ENCODE results near the gene ZFYVE9. TPM values are rescaled to one million over a fixed set of nuclear protein-coding genes. Genes with fewer than 3 reads are reported as not detected.

The ZFYVE9 gene
- total RNA-seq, 1 donor from 2014 or later = 4.0 TPM

DNA sequence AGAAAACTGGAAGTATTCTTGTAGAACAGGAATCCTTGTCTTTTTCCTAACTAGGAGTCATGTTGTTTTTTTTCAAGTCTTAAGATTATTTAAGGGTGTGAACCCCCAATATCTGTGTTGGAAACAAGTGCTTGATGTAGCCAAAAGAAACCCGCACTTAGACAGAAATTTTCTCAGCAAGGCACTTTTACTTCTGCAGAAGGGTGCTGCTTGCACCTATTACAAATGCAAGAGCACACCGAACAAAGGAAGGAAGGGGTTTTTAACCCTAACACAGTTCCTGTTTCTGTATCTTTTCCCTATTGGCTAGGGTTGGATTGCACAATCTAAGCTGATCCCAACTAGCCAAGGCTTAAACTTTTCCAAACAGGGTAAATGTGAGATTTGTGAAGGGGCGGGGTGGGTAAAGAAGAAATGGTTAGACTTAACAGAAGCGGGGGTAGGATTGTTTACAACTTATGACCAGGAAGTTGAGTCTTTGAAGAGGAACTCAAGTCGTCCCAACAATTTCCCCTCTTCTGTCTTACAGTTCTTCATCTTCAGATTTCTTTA lies 75.1 kb downstream of the ZFYVE9 start:
- Mint-ChIP-seq H3K36me3 (ENCODE audit: low read depth) (peaks cover 7% of the 10 kb centered on the region), H3K27me3 (ENCODE audit: low read depth) (no peaks in the 10 kb centered on the region), H3K9me3 (peaks cover 37% of the 10 kb centered on the region), H3K4me1 (ENCODE audit: low read depth) (no peaks in the 10 kb centered on the region), H3K27ac (no peak overlapping the region), H3K4me3 (ENCODE audit: low read depth) (no peak overlapping the region)
- DNase-seq (ENCODE audit: low spot score) = no peak
- intact Hi-C loops (cut with micrococcal nuclease) = no loop called here

DNA sequence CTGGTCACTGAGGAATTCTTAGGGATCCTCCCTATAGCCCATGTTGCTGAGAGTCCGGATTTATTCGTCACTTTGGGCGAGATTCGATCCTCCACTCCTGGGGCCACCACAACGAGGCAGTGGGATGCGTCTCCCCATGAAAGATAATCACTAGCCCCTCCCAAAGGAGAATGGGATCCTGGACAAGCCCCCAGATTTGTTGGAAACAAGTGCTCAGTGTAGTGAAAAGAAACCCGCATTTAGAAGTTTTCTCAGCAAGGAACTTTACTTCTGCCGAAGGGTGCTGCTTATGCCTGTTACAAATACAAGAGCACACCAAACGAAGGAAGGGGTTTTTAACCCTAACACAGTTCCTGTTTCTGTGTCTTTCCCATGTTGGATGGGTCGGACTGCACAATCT lies 83.3 kb downstream of the ZFYVE9 start:
- no peak for DNase-seq (ENCODE audit: low spot score)
- intact Hi-C loops (cut with micrococcal nuclease) = no loop called here
- H3K9me3 Mint-ChIP-seq = peaks cover 15% of the 10 kb centered on the region
- H3K4me3 Mint-ChIP-seq (ENCODE audit: low read depth) = no peak overlapping the region
- no peaks in the 10 kb centered on the region for H3K36me3 Mint-ChIP-seq (ENCODE audit: low read depth)
- H3K27ac Mint-ChIP-seq = no peak overlapping the region
- H3K27me3 Mint-ChIP-seq (ENCODE audit: low read depth) = no peaks in the 10 kb centered on the region
- H3K4me1 Mint-ChIP-seq (ENCODE audit: low read depth) = no peaks in the 10 kb centered on the region

- Mint-ChIP-seq H3K9me3 (peaks cover 15% of the 10 kb centered on the region), H3K36me3 (ENCODE audit: low read depth) (no peaks in the 10 kb centered on the region), H3K4me1 (ENCODE audit: low read depth) (no peaks in the 10 kb centered on the region), H3K27me3 (ENCODE audit: low read depth) (peaks cover 4% of the 10 kb centered on the region), H3K27ac (no peak overlapping the region), H3K4me3 (ENCODE audit: low read depth) (no peak overlapping the region)
- no peak for DNase-seq (ENCODE audit: low spot score)
- intact Hi-C loops (cut with micrococcal nuclease) = no loop called here
Measured at GRCh38 chr1:52229494-52229893, 87.6 kb downstream of the ZFYVE9 start.

GRCh38 chr1:52233463-52233862 lies 91.6 kb downstream of the ZFYVE9 start:
- no peak overlapping the region for H3K27ac Mint-ChIP-seq
- intact Hi-C loops (cut with micrococcal nuclease) = no loop called here
- no peak for DNase-seq (ENCODE audit: low spot score)
- H3K36me3 Mint-ChIP-seq (ENCODE audit: low read depth) = no peaks in the 10 kb centered on the region
- peaks cover 16% of the 10 kb centered on the region for H3K27me3 Mint-ChIP-seq (ENCODE audit: low read depth)
- no peaks in the 10 kb centered on the region for H3K9me3 Mint-ChIP-seq
- H3K4me1 Mint-ChIP-seq (ENCODE audit: low read depth) = no peaks in the 10 kb centered on the region
- no peak overlapping the region for H3K4me3 Mint-ChIP-seq (ENCODE audit: low read depth)

DNA sequence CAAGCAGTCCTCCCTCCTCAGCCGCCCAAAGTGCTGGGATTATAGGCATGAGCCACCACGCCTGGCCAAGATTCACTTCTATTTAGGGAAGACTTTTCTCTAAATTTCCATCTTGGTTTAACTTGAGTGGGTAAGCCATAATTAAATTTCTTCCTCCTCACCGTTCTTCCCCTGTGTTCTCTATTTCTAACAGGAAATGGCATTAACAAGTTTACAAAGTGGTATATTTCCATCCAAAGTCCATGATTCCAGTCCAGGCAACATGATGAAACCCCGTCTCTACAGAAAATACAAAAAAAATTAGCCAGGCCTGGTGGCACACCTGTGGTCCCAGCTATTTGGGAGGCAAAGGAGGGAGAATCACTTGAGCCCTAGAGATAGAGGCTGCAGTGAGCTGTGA lies 92.1 kb downstream of the ZFYVE9 start:
- no peaks in the 10 kb centered on the region for H3K9me3 Mint-ChIP-seq
- no peaks in the 10 kb centered on the region for H3K36me3 Mint-ChIP-seq (ENCODE audit: low read depth)
- intact Hi-C loops (cut with micrococcal nuclease) = no loop called here
- no peak overlapping the region for H3K27ac Mint-ChIP-seq
- peaks cover 16% of the 10 kb centered on the region for H3K27me3 Mint-ChIP-seq (ENCODE audit: low read depth)
- no peaks in the 10 kb centered on the region for H3K4me1 Mint-ChIP-seq (ENCODE audit: low read depth)
- DNase-seq (ENCODE audit: low spot score) = no peak
- no peak overlapping the region for H3K4me3 Mint-ChIP-seq (ENCODE audit: low read depth)

DNA sequence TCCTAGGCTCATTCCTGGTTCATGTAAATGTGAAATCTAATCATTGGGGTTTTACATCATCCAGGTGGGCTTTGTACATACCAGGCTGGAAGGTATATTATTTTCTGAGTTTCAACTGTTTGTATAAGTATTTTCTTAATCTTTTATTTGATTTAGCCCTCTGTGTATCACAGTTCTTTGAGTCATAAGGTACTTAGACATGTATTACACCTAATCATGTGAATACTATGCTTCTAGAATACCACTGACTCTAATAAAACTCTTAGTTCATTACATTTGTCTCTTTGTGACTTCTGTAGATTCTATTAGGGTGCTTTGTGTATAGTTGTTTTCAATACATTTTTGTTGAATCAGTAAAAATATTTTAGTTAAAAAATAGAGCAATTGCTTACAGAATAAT lies 92.8 kb downstream of the ZFYVE9 start:
- intact Hi-C loops (cut with micrococcal nuclease) = no loop called here
- no peaks in the 10 kb centered on the region for H3K4me1 Mint-ChIP-seq (ENCODE audit: low read depth)
- H3K27ac Mint-ChIP-seq = no peak overlapping the region
- H3K36me3 Mint-ChIP-seq (ENCODE audit: low read depth) = no peaks in the 10 kb centered on the region
- peaks cover 16% of the 10 kb centered on the region for H3K27me3 Mint-ChIP-seq (ENCODE audit: low read depth)
- H3K9me3 Mint-ChIP-seq = no peaks in the 10 kb centered on the region
- H3K4me3 Mint-ChIP-seq (ENCODE audit: low read depth) = no peak overlapping the region
- DNase-seq (ENCODE audit: low spot score) = no peak

GRCh38 chr1:52235646-52236045 lies 93.8 kb downstream of the ZFYVE9 start:
- Mint-ChIP-seq H3K4me3 (ENCODE audit: low read depth) (no peak overlapping the region), H3K9me3 (no peaks in the 10 kb centered on the region), H3K27ac (no peak overlapping the region), H3K27me3 (ENCODE audit: low read depth) (peaks cover 16% of the 10 kb centered on the region), H3K4me1 (ENCODE audit: low read depth) (peaks cover 1% of the 10 kb centered on the region), H3K36me3 (ENCODE audit: low read depth) (no peaks in the 10 kb centered on the region)
- intact Hi-C loops (cut with micrococcal nuclease) = no loop called here
- no peak for DNase-seq (ENCODE audit: low spot score)

DNA sequence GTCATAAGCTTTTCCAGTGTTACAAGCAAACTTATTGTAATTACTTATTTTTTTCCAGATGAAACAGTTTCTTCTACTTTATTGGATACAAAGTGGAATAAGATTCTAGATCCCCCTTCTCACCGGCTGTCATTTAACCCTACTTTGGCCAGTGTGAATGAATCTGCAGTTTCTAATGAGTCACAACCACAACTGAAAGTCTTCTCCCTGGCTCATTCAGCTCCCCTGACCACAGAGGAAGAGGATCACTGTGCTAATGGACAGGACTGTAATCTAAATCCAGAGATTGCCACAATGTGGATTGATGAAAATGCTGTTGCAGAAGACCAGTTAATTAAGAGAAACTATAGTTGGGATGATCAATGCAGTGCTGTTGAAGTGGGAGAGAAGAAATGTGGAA lies 95.5 kb downstream of the ZFYVE9 start:
- DNase-seq (ENCODE audit: low spot score) = no peak
- Mint-ChIP-seq H3K9me3 (no peaks in the 10 kb centered on the region), H3K36me3 (ENCODE audit: low read depth) (no peaks in the 10 kb centered on the region), H3K4me3 (ENCODE audit: low read depth) (no peak overlapping the region), H3K27ac (no peak overlapping the region), H3K27me3 (ENCODE audit: low read depth) (peaks cover 17% of the 10 kb centered on the region), H3K4me1 (ENCODE audit: low read depth) (peaks cover 1% of the 10 kb centered on the region)
- intact Hi-C loops (cut with micrococcal nuclease) = no loop called here

DNA sequence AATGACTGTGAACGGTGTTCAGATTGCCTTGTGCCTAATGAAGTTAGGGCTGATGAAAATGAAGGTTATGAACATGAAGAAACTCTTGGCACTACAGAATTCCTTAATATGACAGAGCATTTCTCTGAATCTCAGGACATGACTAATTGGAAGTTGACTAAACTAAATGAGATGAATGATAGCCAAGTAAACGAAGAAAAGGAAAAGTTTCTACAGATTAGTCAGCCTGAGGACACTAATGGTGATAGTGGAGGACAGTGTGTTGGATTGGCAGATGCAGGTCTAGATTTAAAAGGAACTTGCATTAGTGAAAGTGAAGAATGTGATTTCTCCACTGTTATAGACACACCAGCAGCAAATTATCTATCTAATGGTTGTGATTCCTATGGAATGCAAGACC lies 96.6 kb downstream of the ZFYVE9 start:
- intact Hi-C loops (cut with micrococcal nuclease) = no loop called here
- DNase-seq (ENCODE audit: low spot score) = no peak
- Mint-ChIP-seq H3K36me3 (ENCODE audit: low read depth) (no peaks in the 10 kb centered on the region), H3K4me1 (ENCODE audit: low read depth) (peaks cover 1% of the 10 kb centered on the region), H3K27ac (no peak overlapping the region), H3K9me3 (no peaks in the 10 kb centered on the region), H3K27me3 (ENCODE audit: low read depth) (peaks cover 17% of the 10 kb centered on the region), H3K4me3 (ENCODE audit: low read depth) (no peak overlapping the region)

- Mint-ChIP-seq H3K27ac (no peak overlapping the region), H3K27me3 (ENCODE audit: low read depth) (peaks cover 16% of the 10 kb centered on the region), H3K4me3 (ENCODE audit: low read depth) (no peak overlapping the region), H3K9me3 (no peaks in the 10 kb centered on the region), H3K4me1 (ENCODE audit: low read depth) (peaks cover 1% of the 10 kb centered on the region), H3K36me3 (ENCODE audit: low read depth) (no peaks in the 10 kb centered on the region)
- intact Hi-C loops (cut with micrococcal nuclease) = no loop called here
- no peak for DNase-seq (ENCODE audit: low spot score)
Measured at GRCh38 chr1:52238887-52239707, 97.2 kb downstream of the ZFYVE9 start.

GRCh38 chr1:52239708-52240001 lies 97.8 kb downstream of the ZFYVE9 start:
- no peak for DNase-seq (ENCODE audit: low spot score)
- no peaks in the 10 kb centered on the region for H3K9me3 Mint-ChIP-seq
- intact Hi-C loops (cut with micrococcal nuclease) = no loop called here
- no peak overlapping the region for H3K4me3 Mint-ChIP-seq (ENCODE audit: low read depth)
- H3K36me3 Mint-ChIP-seq (ENCODE audit: low read depth) = no peaks in the 10 kb centered on the region
- H3K4me1 Mint-ChIP-seq (ENCODE audit: low read depth) = peaks cover 1% of the 10 kb centered on the region
- peaks cover 14% of the 10 kb centered on the region for H3K27me3 Mint-ChIP-seq (ENCODE audit: low read depth)
- H3K27ac Mint-ChIP-seq = no peak overlapping the region

DNA sequence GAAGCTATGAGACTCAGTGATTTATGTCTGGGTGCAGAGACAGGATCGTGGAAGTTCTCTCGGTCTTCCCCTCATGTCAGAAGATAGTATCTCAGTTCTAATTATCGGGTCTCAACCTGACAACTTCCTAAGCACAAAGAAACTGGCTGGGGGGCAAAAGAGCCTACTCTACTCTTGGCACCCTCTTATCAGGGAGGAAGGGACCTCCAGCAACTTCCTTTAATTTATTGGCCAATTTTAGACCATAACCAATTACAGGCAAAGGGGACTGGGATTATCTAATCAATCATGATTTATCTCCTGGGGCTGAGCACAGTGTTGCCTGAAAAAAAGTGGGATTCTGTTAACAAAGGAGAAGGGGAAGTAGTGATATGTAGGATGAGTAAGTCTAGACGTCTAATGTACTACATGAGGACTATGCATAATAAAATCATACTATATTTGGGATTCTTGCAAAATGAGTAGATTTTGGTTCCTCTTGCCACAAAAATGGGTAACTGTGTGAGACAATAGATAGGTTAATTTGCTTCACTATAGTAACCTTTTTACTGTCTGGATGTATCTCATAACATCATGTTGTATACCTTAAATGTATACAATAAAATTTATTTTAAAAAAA lies 98.8 kb downstream of the ZFYVE9 start:
- peaks cover 1% of the 10 kb centered on the region for H3K4me1 Mint-ChIP-seq (ENCODE audit: low read depth)
- no peak overlapping the region for H3K4me3 Mint-ChIP-seq (ENCODE audit: low read depth)
- no peaks in the 10 kb centered on the region for H3K9me3 Mint-ChIP-seq
- H3K27me3 Mint-ChIP-seq (ENCODE audit: low read depth) = peaks cover 12% of the 10 kb centered on the region
- DNase-seq (ENCODE audit: low spot score) = no peak
- no peaks in the 10 kb centered on the region for H3K36me3 Mint-ChIP-seq (ENCODE audit: low read depth)
- no peak overlapping the region for H3K27ac Mint-ChIP-seq
- intact Hi-C loops (cut with micrococcal nuclease) = no loop called here

DNA sequence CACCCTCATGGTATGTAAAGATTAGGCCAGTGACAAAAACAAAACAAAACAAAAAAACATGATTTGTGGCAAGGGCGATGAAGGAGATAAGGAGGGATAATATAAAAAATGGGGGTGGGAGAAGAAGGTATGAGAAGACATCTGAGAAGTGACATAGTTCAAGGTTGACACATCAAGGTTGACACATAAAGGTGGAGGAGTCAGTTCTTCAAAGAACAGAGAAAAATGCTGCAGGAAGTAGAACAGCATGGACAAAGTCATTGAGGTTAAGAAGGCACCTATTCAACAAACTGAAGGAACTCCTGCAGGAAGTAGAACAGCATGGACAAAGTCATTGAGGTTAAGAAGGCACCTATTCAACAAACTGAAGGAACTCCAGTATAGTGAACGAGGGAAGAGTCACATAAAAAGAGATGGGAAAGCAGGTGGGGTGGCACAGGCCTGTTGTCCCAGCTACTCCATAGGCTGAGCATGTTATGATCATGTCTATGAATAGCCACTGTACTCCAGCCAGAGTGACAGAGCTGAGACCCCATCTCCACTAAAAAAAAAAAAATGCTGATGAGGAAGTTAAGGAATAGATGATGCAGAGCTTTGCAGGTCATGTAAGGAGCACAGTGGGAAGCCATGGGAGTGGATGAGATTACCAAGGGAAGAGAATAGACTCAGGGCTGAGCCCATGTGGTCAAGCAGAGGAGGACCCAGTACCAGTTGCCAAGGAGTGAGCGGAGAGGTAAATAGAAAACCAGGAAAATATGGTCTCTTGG lies 101.5 kb downstream of the ZFYVE9 start:
- no peak for DNase-seq (ENCODE audit: low spot score)
- peaks cover 1% of the 10 kb centered on the region for H3K4me1 Mint-ChIP-seq (ENCODE audit: low read depth)
- peaks cover 2% of the 10 kb centered on the region for H3K27me3 Mint-ChIP-seq (ENCODE audit: low read depth)
- H3K27ac Mint-ChIP-seq = no peak overlapping the region
- H3K9me3 Mint-ChIP-seq = no peaks in the 10 kb centered on the region
- no peaks in the 10 kb centered on the region for H3K36me3 Mint-ChIP-seq (ENCODE audit: low read depth)
- intact Hi-C loops (cut with micrococcal nuclease) = no loop called here
- no peak overlapping the region for H3K4me3 Mint-ChIP-seq (ENCODE audit: low read depth)
